ENCODE measurements around the gene ATXN10.
"Not testable (repeated sequence)": the region's sequence is repeated elsewhere in the genome, so short reads cannot be mapped to it uniquely, and the experiment has no call there.

Gene ATXN10

GRCh38 chr22:45642986-45643385 lies 28.6 kb upstream of the ATXN10 start:
- no peak for DNase-seq (ENCODE audit: low spot score)

- no peak for DNase-seq (ENCODE audit: low spot score)
These were observed 26.9 kb upstream of the ATXN10 start for GRCh38 chr22:45644714-45645113.

GRCh38 chr22:45645150-45645525 lies 26.5 kb upstream of the ATXN10 start:
- no peak for DNase-seq (ENCODE audit: low spot score)

- peak; percentile 57 for DNase-seq (ENCODE audit: low spot score)
These were observed 25.9 kb upstream of the ATXN10 start for GRCh38 chr22:45645526-45646414.

GRCh38 chr22:45647532-45648225 lies 24.0 kb upstream of the ATXN10 start:
- DNase-seq (ENCODE audit: low spot score), result no peak

GRCh38 chr22:45648301-45649117 lies 23.1 kb upstream of the ATXN10 start:
- no peak for DNase-seq (ENCODE audit: low spot score)

GRCh38 chr22:45649809-45650208 lies 21.8 kb upstream of the ATXN10 start:
- DNase-seq (ENCODE audit: low spot score), result no peak

- DNase-seq (ENCODE audit: low spot score), result no peak
These were observed 20.9 kb upstream of the ATXN10 start for GRCh38 chr22:45650721-45651120.

GRCh38 chr22:45651931-45652528 lies 19.6 kb upstream of the ATXN10 start:
- no peak for DNase-seq (ENCODE audit: low spot score)

GRCh38 chr22:45656577-45656976 lies 15.1 kb upstream of the ATXN10 start:
- DNase-seq (ENCODE audit: low spot score), result no peak

- DNase-seq (ENCODE audit: low spot score), result no peak
These were observed 13.9 kb upstream of the ATXN10 start for GRCh38 chr22:45657701-45658100.

- DNase-seq (ENCODE audit: low spot score), result no peak
These were observed 7.4 kb upstream of the ATXN10 start for GRCh38 chr22:45664136-45664646.

GRCh38 chr22:45667486-45667885 lies 4.1 kb upstream of the ATXN10 start:
- DNase-seq (ENCODE audit: low spot score), result no peak

- not testable (repeated sequence) for DNase-seq (ENCODE audit: low spot score)
These were observed 1.3 kb upstream of the ATXN10 start for GRCh38 chr22:45670363-45670762.

GRCh38 chr22:45670981-45671782 lies 452 bp upstream of the ATXN10 start:
- peak; percentile 22 for DNase-seq (ENCODE audit: low spot score)

- no peak for DNase-seq (ENCODE audit: low spot score)
These were observed 1.2 kb downstream of the ATXN10 start for GRCh38 chr22:45672564-45673481.

GRCh38 chr22:45673482-45674175 lies 2.0 kb downstream of the ATXN10 start:
- no peak for DNase-seq (ENCODE audit: low spot score)

GRCh38 chr22:45676024-45676423 lies 4.4 kb downstream of the ATXN10 start:
- DNase-seq (ENCODE audit: low spot score), result no peak

- no peak for DNase-seq (ENCODE audit: low spot score)
These were observed 5.4 kb downstream of the ATXN10 start for GRCh38 chr22:45677063-45677462.
